Gastrocnemius medialis (tissue), 4 donors: ENCODE results near the gene OPCML.

Experiments used
- CTCF ChIP-seq, 5 experiments: fragments of 450-650 bp in 3 of 5; fragments of 200-600 bp in 2 of 5; sonication (generic) in 2 of 5; IDR thresholded peaks in 4 of 5; conservative IDR thresholded peaks in 1 of 5; 1 replicate in 4 of 5; 2 replicates in 1 of 5; pipeline ENCODE4 v1.5.1; 2016 to 2019; ENCODE audit warnings: antibody characterized with exemption in 5 of 5, mild to moderate bottlenecking in 3 of 5, moderate library complexity in 3 of 5
- POLR2A ChIP-seq, 2 donors: fragments of 450-650 bp; IDR thresholded peaks; one replicate each; pipeline ENCODE4 v1.6.1; 2017; ENCODE audit warnings: antibody characterized with exemption in 2 of 2, mild to moderate bottlenecking in 2 of 2, moderate library complexity in 2 of 2

- no peak for TF ChIP-seq POLR2A (IDR thresholded peaks at IDR 0.05)
- no peak for TF ChIP-seq CTCF (IDR thresholded peaks at IDR 0.05 in 4 of 5, conservative IDR thresholded peaks at IDR 0.05 in 1 of 5)
Measured at GRCh38 chr11:133381761-133382130, 150.6 kb downstream of the OPCML start.
